Small intestine (tissue), 7 donors: ENCODE measurements around the gene CCNL1. TPM values are rescaled to one million over a fixed set of nuclear protein-coding genes. Genes with fewer than 3 reads are reported as not detected.

Experiments used
- DNase-seq, 2 donors: peaks; one replicate each; pipeline versions ENCODE4 v3.0.0 to v3.0.0-alpha.2; 2013
- FAIRE-seq: peaks from 2 replicates; lab custom pipeline; 2012; peaks lifted over from hg19 to GRCh38; lab: Jason Lieb, UNC
- H3K27ac ChIP-seq, 3 donors: one replicate each; pipeline ENCODE4 v1.5.1; 2013; ENCODE audit warnings: low read length in 2 of 3, mild to moderate bottlenecking in 2 of 3, control low read depth in 1 of 3, inconsistent platforms in 1 of 3, low read depth in 1 of 3, moderate library complexity in 1 of 3
- H3K27me3 ChIP-seq, 3 donors: one replicate each; pipeline ENCODE4 v1.6.1; 2013; ENCODE audit warnings: low read length in 3 of 3, inconsistent platforms in 1 of 3; ENCODE audit not compliant: control insufficient read depth in 3 of 3, insufficient read depth in 3 of 3
- H3K36me3 ChIP-seq, 3 donors: one replicate each; pipeline ENCODE4 v1.6.1; 2013; ENCODE audit warnings: low read length in 3 of 3, inconsistent platforms in 1 of 3, low read depth in 1 of 3, mild to moderate bottlenecking in 1 of 3, moderate library complexity in 1 of 3; ENCODE audit not compliant: control insufficient read depth in 3 of 3, insufficient read depth in 2 of 3
- H3K4me1 ChIP-seq, 3 donors: one replicate each; pipeline ENCODE4 v1.6.1; 2013; ENCODE audit warnings: low read length in 2 of 3, inconsistent platforms in 1 of 3, low read depth in 1 of 3, mild to moderate bottlenecking in 1 of 3, moderate library complexity in 1 of 3; ENCODE audit not compliant: control insufficient read depth in 3 of 3, insufficient read depth in 2 of 3
- H3K4me3 ChIP-seq, 3 donors: one replicate each; pipeline ENCODE4 v1.5.1; 2013; ENCODE audit warnings: low read length in 3 of 3, control low read depth in 1 of 3, inconsistent platforms in 1 of 3, low read depth in 1 of 3, mild to moderate bottlenecking in 1 of 3, moderate library complexity in 1 of 3
- H3K9me3 ChIP-seq, 2 donors: one replicate each; pipeline ENCODE4 v1.6.1; 2013; ENCODE audit warnings: low read depth in 1 of 2, low read length in 1 of 2; ENCODE audit not compliant: control insufficient read depth in 2 of 2, insufficient read depth in 1 of 2
- WGBS, 3 donors: extraction: QIAGEN DNeasy Blood & Tissue Kit; methylation state at CpG; one replicate each; pipeline ENCODE4 v1.1.7; 2013; 5-methylcytosine and 5-hydroxymethylcytosine counted together
- polyA plus RNA-seq, 4 donors: library from polyadenylated mRNA; stranded (reverse) in 3 of 4; unstranded in 1 of 4; fragments of 200-250 nt in 3 of 4; fragments of 120-200 nt in 1 of 4; gene quantifications; one replicate each; pipeline versions ENCODE4 v1.2.1 to v1.2.3, GENCODE V29; 2013
- donor health status: healthy with polysubstance abuse.
- donor health status: control.
- donor health status: control.
- donor health status: Bipolar disorder and iron deficiency.
- donor health status: healthy.

CCNL1 gene
- polyA plus RNA-seq, 4 donors, result 46.6 to 214 (median 118) TPM

DNA sequence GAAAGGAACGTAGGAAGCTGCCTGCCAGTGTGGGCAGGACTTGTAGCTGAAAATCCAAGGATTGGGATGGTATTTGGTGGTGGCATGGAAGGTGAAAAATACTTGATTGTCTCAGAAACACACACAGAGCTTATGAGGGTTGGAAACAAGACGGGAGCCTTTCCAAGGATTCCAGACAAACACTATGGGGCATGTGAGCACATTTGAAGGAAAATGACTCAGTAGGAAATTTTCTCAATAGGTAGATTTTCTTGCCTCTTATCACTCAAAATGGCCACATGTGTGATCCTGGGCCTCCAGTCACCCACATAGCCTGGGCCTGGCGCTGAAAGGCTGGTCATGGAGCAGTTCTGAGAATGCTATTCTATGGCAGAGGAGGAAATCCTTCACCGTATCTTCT is 47.4 kb downstream of the CCNL1 start:
- Histone ChIP-seq H3K4me1 (peaks cover 0 to 9% (median 2%) of the 10 kb centered on the region in 3 donors), H3K36me3 (no peaks in the 10 kb centered on the region), H3K4me3 (no peak overlapping the region), H3K9me3 (no peaks in the 10 kb centered on the region), H3K27me3 (no peaks in the 10 kb centered on the region), H3K27ac (no peak overlapping the region)
- DNase-seq (no peak), FAIRE-seq (no peak)
- WGBS, 3 donors, result 86 to 90% (median 89%) methylated on average over 4 of the region's 4 CpGs

- Histone ChIP-seq H3K27ac (no peak overlapping the region), H3K36me3 (no peaks in the 10 kb centered on the region), H3K9me3 (no peaks in the 10 kb centered on the region), H3K4me1 (peaks cover 0 to 11% (median 2%) of the 10 kb centered on the region in 3 donors), H3K4me3 (no peak overlapping the region), H3K27me3 (no peaks in the 10 kb centered on the region)
- DNase-seq (no peak), FAIRE-seq (no peak)
- 49 to 59% (median 51%) methylated on average over 2 of the region's 2 CpGs for WGBS, 3 donors
Measured at GRCh38 chr3:157111518-157111917, 48.4 kb downstream of the CCNL1 start.

DNA sequence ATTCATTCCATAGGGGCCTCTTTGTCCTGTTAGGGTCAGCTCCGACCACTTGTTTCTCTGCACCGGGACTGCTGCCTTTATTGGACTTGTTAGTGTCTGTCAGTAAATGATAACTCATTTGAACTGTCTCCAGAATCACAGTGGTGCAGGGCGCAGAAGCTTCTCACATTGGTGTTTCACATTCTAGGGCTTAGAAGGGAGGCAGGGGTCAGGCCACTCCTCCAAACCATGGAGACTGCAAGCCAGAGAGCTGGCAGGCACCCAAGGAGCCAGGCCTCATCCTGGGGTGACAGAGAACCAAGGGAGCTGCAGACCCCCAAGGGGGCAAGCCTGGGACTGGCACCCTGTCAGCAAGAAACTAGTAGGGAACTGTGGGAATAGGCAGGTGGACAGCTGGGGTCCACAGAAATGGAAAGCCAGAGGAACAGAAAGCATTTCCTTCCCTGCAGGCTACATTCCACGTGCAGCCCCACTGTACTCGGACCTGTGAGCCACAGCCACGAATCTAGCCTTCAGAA is 49.1 kb downstream of the CCNL1 start:
- H3K4me1 ChIP-seq, result peaks cover 0 to 11% (median 2%) of the 10 kb centered on the region in 3 donors
- H3K27me3 ChIP-seq, result no peaks in the 10 kb centered on the region
- H3K27ac ChIP-seq, result no peak overlapping the region
- no peak overlapping the region for H3K4me3 ChIP-seq
- WGBS, 3 donors, result 59 to 65% (median 63%) methylated on average over 6 of the region's 6 CpGs
- DNase-seq, result no peak
- H3K36me3 ChIP-seq, result no peaks in the 10 kb centered on the region
- H3K9me3 ChIP-seq, result no peaks in the 10 kb centered on the region
- no peak for FAIRE-seq

DNA sequence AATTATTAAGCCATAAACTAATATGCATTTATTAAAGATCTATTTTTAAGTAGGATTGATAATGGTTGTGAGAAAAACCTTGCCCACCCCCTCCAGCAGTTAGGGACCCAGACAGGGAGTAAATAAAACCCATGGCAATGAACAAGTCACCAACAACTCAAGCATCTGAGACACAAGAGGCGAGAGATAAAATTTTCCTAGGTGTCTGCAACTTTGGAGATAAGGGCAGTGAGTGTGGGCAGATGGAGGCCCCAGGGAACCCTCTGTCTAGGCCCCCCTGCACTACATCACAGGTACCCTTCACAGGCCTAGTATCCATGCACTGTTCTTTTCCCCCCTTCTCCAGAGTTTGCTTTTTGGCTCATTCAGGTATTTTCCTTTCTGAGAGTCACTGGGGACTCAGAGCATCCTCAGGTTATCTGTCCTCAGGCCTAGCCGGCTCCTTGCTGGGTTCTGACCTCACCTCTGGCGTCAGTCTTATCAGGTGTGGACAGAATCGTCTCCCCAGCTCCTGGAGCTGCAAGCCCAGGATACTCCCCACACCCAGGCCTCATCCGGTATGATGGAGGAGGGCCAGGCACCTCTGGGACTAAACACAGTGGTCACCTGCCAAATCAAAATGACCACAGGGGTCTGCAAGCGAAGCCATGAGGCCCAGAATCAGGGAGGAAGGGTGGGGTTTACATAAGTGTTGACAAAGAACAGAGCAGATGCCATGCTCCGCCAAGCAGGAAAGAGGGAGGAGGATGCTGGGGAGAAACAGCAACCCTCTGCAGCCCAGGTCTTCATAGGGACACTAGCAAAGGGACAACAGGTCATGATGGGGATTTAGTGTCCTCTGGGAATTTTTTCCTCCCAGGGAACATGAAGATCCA is 50.4 kb downstream of the CCNL1 start:
- 82 to 86% (median 83%) methylated on average over 7 of the region's 7 CpGs for WGBS, 3 donors
- H3K4me1 ChIP-seq, result peaks cover 0 to 2% (median 0%) of the 10 kb centered on the region in 3 donors
- H3K4me3 ChIP-seq, result no peak overlapping the region
- H3K27me3 ChIP-seq, result no peaks in the 10 kb centered on the region
- DNase-seq, result no peak
- H3K9me3 ChIP-seq, result no peaks in the 10 kb centered on the region
- H3K27ac ChIP-seq, result no peak overlapping the region
- no peak for FAIRE-seq
- H3K36me3 ChIP-seq, result no peaks in the 10 kb centered on the region

- no peak overlapping the region for H3K4me3 ChIP-seq
- no peak overlapping the region for H3K27ac ChIP-seq
- H3K27me3 ChIP-seq, result no peaks in the 10 kb centered on the region
- no peaks in the 10 kb centered on the region for H3K9me3 ChIP-seq
- DNase-seq, result no peak
- H3K36me3 ChIP-seq, result no peaks in the 10 kb centered on the region
- no peak for FAIRE-seq
- H3K4me1 ChIP-seq, result peaks cover 0 to 9% (median 3%) of the 10 kb centered on the region in 3 donors
- WGBS, 3 donors, result 62 to 69% (median 64%) methylated on average over 5 of the region's 5 CpGs
Measured at GRCh38 chr3:157107644-157108133, 52.3 kb downstream of the CCNL1 start.

- WGBS, 3 donors, result 10 to 53% (median 28%) methylated on average over 2 of the region's 2 CpGs
- Histone ChIP-seq H3K9me3 (no peaks in the 10 kb centered on the region), H3K27me3 (no peaks in the 10 kb centered on the region), H3K4me1 (peaks cover 0 to 9% (median 3%) of the 10 kb centered on the region in 3 donors), H3K27ac (no peak overlapping the region), H3K4me3 (no peak overlapping the region), H3K36me3 (no peaks in the 10 kb centered on the region)
- DNase-seq (no peak), FAIRE-seq (no peak)
Measured at GRCh38 chr3:157107037-157107436, 52.9 kb downstream of the CCNL1 start.

GRCh38 chr3:157104928-157105652 is 54.9 kb downstream of the CCNL1 start:
- no peak overlapping the region for H3K27ac ChIP-seq
- no peak overlapping the region for H3K4me3 ChIP-seq
- DNase-seq (no peak), FAIRE-seq (no peak)
- peaks cover 0 to 9% (median 3%) of the 10 kb centered on the region in 3 donors for H3K4me1 ChIP-seq
- no peaks in the 10 kb centered on the region for H3K36me3 ChIP-seq
- H3K27me3 ChIP-seq, result no peaks in the 10 kb centered on the region
- H3K9me3 ChIP-seq, result no peaks in the 10 kb centered on the region
- 59 to 75% (median 69%) methylated on average over 7 of the region's 7 CpGs for WGBS, 3 donors

- no peaks in the 10 kb centered on the region for H3K36me3 ChIP-seq
- DNase-seq, result no peak
- H3K9me3 ChIP-seq, result no peaks in the 10 kb centered on the region
- 52 to 58% (median 58%) methylated on average over 4 of the region's 4 CpGs for WGBS, 3 donors
- no peaks in the 10 kb centered on the region for H3K27me3 ChIP-seq
- no peak for FAIRE-seq
- H3K27ac ChIP-seq, result no peak overlapping the region
- no peak overlapping the region for H3K4me3 ChIP-seq
- peaks cover 0 to 9% (median 3%) of the 10 kb centered on the region in 3 donors for H3K4me1 ChIP-seq
Measured at GRCh38 chr3:157104521-157104920, 55.4 kb downstream of the CCNL1 start.
